Stimulated activated naive CD8-positive, alpha-beta T cell treated with anti-CD3 and anti-CD28 coated beads, Interleukin-15, Interleukin-2, amounts not matched to agents 100 U/mL and 50 U/mL, for 24 hours (primary cell): Measurements from ENCODE around the gene MSMB.

Experiments used
- ATAC-seq: fragments of 150-1000 bp; cut with Tn5 transposase; one replicate; pipeline ENCODE4 v1.10.0; 2021
- DNase-seq: peaks from one replicate; pipeline ENCODE4 v3.0.0; 2021

Gene MSMB

DNA sequence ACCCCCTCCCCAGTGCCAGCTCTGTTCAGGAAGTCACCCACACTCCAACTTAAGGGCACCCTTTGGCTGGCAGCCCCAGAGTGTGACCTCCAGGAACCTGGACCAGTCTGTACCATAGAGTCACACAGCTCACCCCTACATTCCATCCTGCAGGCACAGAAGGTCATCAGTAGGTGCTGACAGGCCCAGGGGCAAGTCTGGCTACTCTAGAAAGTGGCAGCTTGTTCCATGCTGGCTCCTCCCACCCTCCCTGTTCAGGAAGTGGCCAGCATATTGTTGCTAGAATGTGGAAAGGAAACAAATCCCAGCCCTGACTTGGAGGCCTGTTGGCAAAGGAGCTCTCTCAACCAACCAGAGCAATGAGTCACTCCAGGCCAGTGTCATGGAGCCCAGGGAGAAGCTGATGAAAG, 12.5 kb downstream of the MSMB start:
- DNase-seq (no peak), ATAC-seq (no peak)

DNA sequence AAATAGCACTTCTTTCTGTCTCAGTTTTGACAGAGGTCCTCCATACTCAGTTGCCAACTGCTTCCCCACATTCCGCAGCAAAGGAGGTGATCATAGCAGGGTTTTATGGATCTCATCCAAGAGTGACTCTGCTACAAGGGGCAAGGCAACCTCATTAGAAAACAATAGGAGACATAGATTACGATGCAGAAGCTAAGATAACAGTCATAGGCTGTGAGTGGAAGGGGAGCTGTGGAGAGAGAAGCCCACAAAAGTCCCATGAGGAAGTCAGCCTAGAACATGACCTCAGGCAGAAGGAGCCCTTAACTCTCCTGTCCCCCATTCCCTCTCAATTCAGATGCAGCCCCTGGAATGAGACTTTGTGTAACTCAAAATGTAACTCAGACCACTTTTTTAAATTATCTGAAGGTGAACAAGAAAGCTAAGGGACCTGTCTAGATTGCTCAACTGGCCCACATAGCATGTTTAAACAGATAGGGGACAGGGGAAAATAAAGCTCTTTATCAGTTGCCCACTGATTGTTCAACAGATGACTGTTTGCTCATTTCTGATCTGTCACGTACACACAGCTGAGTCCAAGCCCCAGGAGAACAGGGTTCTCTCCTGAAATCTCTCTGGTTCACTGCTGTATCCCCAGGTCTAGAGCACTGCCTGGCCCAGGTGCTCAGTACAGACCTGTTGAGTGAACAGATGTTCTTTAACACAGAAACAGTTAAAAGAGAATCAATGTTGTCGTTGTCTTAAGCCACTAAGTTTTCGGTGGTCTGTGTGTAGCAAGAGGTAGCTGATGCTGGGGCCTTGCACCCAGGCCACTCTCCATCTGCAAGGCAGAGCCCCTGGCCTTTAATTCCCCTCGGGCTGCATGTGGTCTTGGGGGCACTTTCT, 14.2 kb downstream of the MSMB start:
- ATAC-seq (no peak), DNase-seq (no peak)

DNA sequence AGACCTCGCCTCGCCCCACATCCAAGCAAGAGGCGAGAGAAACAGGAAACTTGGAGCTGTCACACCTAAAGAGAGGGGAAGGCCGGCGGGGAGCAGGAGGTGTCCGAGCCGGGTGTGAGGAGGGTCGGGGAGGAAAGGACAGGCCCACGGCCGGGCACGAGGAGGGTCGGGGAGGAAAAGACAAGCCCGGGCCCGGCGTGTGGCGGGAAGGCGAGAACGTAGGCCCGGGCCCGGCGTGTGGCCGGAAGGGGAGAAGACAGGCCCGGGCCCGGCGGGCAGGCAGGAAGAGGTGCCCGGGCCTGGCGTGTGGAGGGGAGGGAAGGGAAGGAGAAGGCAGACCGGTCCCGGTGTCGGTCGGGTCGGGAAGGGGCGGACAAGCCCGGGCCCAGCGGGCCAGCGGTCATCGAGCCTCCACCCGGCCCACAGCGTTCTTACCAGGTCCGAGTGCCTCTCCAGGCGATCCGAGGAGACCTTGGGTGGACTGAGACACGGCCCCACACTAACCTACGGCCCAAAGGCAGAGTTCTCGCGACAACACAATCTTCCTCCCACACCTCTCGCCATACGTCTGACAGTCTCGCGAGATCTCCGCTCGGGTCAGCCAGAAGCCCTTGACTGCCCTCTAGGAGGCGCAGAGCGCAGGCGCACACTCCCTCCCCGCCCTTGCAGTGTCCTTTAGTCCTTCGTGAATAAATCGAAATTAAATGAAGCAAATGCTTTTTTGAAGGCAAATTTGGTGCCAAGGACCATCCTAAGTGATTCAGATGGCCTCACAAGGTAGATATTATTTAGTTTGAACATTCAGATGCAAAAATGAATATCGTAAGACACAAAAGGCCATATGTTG, 15.8 kb downstream of the MSMB start, which contains the start of gene NCOA4:
Gene NCOA4 (minus strand): TSS at position 533 of the 847 bp plus-strand sequence. CDS start 13,943 bp downstream, outside the sequence.
- ATAC-seq (peak; percentile 98), DNase-seq (peak; percentile 96)

DNA sequence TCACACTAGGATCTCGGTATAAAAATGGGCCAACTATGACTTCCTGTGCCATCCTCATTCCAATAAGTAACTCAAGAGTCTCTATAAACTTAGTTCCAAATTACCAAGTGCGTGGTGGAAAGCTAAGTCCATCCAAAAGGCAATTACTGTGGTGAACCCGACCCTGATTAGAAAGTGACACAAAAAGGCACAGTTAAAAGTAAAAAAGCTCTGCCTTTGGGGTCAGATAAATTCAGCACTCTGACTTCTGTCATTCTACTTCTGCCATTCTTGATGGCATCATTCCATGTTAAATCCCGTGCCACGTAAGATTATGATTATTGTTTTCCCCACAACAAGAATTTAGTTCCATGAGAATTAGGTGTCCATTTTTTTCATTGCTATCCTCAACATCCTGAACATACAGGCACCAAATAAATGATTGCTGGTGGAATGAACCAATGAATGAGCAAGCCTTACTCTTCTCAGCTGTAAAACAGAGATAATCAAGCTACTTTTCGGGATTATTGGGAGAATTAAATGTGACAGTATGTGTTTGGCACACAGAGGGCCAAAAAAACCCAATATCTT, 16.5 kb downstream of the MSMB start:
- ATAC-seq (no peak), DNase-seq (no peak)

DNA sequence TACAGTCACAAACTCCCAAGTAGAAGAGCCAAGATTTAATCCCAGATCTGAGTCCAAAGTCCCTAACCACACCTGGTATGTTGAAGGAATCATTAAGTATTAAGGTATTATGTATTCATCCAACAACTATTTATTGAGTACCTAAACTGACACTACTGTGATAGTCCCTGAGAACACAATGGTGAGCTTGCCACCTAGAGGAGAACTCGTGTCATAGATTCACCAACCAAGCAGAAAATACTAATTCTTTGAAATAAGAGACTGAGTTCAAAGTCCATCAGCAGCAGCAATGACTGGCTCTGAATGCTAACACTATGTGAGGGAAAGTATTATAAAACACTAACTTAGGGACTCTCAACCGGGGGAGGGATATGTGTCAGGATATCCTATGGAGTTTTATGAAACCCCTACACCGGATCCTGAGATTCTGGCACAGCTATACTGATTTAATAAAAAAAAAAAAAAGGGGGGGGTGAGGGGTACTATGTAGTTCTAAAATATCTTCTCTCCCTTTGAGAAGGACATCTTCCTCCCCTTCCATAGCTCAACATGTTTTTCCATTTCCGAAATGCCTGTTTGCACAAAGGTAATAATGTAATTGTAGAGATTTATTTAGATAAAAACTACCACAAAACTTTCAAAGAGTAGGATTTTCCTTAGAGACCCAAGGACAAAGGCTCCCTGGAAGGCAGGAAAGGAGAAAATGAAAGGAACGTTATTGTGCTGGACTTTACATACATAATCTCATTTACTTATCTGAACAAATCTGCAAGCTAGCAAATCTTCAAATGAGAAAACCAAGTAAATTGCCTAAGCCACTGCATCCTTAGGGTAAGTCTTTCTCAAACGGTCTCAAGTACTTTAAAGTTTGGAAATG, 17.2 kb downstream of the MSMB start:
- no peak for ATAC-seq
- no peak for DNase-seq

DNA sequence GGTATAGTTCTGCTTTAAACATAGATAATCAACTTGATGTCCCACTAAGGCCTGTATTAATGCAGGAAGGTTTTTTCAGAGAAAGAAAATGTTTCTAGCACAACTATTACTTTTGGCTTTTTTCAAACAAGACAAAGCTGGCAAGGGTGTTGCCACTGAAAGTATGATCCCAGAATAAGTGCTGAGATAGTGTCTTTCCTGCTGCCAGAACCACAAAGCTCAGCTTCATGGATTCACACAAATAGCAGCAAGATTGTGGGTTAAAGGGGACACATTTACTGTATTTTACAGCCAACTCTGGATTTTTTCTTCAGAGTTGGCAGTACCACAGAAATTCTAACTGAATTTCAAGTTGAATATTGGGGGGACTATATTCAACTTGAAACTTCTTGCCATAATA, 20.0 kb downstream of the MSMB start:
- DNase-seq (no peak), ATAC-seq (no peak)

DNA sequence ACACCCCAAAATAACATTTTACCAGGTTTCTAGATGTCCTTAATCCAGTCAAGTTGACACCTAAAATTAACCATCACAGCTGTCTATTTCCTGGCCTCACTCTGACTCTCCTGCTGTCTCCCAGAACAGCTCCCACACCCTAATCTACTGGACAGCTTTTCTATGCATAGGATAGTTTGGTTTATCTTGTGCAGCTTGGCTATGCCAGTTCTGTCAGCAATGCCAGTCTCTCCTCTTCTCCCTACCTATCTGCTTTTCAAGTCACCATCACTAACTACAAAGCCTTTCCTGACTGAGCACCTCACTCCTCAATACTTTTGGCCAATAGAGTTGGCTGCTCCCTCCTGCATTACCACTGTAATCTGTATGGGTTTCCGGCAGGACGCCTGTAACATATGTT, 20.7 kb downstream of the MSMB start:
- no peak for ATAC-seq
- DNase-seq = no peak

DNA sequence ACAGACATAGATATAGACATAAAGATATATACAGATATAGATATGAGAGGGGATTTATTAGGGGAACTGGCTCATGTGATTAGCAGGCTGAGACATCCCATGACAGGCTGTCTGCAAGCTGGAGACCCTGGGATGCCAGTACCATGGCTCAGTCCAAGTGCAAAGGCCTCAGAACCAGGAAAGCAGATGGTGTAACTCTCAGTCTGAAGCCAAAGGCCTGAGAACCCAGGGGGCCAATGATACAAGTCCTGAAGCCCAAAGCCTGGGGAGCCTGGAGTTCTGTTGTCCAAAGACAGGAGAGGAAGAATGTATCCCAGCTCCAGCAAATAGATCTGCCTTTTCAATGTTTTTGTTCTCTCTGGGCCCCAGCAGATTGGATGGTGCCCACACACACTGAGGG, 21.1 kb downstream of the MSMB start:
- ATAC-seq (no peak), DNase-seq (no peak)

DNA sequence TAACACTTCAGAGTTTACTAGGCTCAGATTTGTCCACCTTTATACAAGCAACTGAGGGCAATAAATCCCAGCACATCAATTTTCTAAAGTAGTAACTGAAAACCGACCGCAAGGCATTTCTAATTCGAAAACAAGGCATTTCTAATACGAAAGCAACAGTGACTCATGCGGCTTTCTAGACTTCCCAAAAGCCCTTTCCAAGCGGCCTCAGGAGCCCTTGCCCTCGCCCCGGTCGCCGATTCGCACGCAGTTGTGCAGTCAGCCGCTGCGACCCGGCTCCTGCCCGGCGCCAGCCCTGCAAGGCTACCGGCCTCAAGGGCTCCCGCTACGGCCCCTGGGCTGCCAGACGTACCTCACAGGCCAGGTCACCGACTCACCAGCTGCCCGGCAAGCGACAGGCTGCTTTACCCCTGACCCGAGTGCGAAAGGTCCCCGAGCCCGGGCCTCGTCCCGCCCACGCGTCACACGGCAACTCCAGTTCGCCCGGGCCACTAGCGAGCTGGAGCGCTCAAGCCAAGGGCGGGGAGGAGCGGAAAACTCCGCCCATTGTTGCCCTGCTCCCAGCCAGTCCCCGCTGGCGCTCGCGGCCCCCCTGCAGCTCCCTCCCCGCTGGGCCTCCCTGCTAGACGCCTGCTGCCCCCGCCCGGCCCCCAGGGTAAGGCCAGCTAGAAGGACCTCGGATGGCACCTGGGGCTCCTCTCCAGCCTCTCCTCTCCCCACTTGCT, 22.9 kb downstream of the MSMB start:
- ATAC-seq (peak; percentile 92), DNase-seq (peak; percentile 90)

DNA sequence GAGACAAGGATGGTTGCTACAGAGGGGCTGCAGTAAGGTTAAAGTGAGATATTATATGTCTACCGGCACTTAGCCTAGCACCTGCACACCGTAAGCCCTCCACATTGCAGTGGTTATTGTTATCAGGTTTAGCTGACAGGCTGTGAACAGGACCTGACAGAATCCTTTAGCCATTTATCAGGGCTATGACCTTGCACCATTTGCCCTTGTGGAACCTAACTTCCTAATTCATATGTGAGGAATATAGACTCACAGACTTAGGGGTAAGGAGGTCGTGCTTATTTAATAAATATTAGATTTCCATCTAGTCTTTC, 25.8 kb downstream of the MSMB start:
- DNase-seq (no peak), ATAC-seq (no peak)

DNA sequence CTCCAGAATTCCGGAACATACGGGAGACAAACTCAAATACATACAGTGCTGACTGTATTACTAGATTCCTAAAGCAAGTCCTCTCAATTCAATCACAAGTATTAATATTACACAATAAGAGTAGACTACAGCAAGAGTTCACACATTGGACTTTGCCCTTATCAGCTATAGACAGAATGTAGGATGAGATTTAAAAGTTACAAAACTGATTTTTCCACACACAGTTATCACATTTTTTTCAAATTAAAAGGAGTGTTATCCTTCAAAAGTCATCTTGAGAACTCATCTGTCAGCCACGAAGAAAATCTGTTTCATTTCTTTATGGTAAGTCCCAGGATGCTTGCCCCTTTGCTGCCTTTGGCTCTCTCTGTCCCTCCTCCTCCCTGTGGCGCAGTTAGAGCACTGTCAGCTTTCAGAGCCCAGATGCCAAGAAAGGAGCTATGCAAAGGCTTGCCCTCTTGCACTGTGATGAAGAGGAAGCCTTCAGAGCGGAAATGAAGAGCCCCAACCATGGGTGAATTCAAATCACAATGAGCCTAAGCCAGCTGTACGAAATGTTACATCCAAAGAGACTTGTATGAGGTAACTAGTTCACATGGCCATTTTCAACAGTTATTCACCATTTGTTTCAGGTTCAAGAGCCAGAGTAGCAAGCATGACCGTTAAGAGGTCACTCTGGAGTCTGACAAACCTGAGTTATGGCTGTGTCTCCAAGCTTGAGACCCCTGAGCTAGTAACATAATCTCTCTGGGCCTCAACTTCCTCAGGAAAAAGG, 26.3 kb downstream of the MSMB start:
- no peak for ATAC-seq

DNA sequence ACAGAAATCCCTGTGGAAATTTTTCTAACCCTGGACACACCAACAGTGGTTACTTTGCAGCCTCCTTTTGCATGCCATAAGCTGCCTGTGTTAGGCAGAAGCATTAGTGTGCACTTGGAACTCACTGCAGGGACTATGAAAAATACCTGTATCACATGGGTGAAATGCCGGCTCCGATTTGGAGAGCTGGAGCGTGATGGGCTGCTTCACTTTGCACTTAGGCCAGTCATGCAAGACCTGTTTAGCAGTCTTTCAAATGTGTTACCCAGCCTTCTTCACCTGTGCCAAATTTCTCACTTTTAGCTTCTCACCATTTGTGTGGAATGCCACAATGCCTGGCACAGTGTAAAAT, 26.9 kb downstream of the MSMB start:
- DNase-seq (no peak), ATAC-seq (no peak)

More for the DNA sequence above, 26.3 kb downstream of the MSMB start:
- DNase-seq = no peak

DNA sequence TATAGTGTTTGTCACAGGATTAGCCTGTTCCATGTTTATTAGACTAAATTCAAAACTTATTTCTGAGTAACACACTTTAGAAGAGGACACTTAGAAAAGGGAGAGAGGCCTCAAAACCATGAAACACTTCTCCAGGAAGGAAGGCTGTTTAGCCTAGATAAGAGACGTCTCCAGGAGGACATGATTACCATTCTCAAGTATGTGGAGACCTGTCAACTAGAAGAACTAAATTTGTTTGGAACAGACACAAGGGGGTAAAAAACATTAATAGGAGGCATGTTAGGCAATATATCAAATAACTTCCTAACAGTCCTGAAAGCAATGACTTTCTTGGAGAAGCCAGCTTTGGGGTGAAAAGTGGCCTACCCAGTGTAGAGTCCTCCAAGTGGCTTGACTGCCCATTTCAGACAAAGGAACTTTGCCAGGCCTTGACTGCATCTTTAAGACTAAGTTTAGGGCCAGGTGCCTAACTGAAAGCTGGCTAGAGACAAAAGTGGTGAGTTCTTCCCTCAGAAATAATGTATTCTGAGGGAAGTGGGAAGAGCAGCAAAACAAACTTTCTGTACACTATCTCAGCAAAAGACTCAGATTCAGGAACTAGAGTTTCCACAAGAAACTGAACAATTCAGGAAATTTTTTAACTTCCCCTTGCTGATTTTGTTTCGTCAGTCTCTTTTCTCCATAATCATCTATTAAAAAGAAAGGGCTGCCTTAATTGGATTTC, 27.5 kb downstream of the MSMB start:
- no peak for ATAC-seq
- no peak for DNase-seq

DNA sequence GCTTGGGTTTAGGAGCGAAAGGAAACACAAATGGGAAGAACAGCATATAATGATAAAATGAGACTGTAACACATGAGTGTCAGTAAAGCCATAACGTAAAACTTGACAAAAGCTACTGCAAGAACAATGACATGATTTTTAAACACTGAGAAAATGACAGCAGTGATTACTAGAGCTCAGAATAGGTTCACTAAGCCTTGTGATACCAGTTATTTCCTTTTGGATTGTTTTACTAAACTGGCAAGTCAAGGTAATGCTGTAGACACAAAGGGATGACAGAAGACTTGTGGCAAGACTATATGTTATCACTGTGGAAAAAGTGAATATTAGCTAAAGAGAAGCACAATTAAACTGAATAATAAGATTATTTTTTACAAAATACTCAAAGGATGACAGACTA, 28.3 kb downstream of the MSMB start:
- ATAC-seq (peak; percentile 41), DNase-seq (no peak)

DNA sequence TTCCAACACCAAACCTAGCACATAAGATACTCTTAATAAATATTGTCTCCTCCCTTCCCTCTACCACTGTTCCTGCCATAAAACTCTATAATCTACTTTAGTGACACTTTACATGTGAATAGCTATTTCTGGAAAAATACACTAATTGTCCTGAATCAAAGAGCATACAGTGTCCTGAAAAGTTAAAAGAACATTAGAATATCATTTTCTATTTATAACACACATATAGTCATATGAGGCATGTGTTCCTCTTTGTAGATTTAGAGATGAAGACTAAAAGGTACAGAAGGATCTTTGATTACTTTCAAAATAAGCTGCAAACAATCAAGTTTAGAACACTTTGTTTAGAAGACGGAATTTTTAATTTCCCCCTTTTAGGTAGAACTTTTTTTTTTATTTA, 29.3 kb downstream of the MSMB start:
- no peak for ATAC-seq
- no peak for DNase-seq

DNA sequence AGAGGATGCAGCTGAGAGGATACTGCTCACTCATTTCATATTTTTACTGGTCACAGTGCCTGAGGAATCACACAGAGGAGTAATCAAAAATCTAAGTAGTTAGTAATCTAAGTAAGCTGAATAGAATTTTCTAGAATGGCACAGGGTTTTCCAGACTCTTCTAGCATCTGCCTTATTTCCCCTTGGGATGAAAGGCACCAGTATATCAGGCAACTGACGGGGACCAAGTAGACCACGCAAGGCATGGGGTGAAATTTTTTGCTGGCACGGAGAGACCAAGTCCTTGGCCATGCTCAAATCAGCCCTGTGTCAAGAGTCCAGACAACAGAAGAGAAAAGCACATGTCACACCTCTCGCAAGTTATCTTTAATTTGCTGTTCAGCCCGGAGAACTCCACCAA, 29.9 kb downstream of the MSMB start:
- ATAC-seq (no peak), DNase-seq (no peak)

DNA sequence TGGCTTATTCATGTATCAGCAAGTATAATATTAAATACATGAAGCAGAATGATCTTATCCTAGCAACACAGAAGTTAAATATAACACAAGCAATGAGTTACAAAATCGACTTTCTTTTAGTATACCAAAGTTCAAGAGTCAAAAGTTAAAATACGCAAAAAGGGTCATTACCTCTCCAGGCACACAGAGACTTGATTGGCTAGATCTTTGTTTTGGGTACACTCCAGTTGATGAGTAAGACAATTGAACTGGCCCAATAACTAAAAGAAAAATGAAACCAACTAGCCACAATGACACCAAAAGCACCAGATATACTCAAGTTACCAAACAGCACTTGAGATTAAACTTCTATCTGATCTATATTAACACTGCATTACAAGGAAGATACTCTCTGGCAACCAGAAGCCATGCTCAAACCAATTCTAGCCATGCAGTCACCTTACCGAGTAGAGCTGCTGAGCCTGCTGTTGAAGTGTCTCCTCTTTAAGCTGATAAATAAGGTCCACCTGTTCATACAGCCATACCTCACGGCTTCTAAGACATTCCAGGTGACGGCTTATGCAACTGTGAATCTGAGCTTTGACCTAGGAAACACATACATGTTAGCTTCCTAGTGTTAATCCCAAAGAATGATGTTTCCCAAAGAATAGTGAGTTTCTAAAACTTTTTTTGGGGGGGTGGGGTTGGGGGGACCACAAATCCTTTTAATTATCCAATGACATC, 31.2 kb downstream of the MSMB start:
- DNase-seq (no peak), ATAC-seq (no peak)

DNA sequence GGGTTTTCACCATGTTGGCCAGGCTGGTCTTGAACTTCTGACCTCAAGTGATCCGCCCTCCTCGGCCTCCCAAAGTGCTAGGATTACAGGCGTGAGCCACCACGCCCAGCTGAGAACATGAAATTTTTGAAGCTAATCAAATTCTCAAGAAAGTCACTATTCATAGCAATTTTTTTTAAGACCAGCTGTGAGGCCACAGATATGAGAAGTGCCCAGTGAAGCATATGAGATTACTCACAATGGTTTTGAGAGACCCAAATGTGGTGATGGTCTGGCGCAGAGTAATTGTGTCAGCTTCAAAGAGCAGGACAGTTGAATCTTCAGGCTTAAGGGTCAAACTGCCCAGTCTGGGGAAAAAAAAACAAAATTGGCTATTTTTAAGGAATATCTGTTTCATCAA, 31.9 kb downstream of the MSMB start:
- DNase-seq (no peak), ATAC-seq (no peak)

DNA sequence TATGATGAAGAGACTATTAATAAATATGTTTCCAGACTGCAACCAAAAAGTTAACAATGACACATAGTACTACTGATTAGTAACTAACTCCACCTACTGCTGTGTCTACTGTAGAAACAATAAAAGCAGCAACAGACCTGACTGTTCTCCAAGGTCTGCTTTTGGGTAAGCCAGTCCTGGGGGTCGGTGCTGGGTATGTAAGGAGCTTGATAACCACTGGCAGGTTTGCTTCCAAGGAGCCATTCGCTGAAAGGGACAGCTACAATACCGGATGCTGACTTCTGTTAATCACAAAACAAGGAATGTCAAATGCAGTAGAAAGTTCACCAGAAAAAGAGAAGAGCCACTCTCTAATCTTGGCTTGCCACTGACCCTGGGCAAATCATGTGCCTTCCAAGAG, 33.3 kb downstream of the MSMB start:
- DNase-seq (no peak), ATAC-seq (no peak)
